Measurements from ENCODE around the gene ACACB. TPM values are rescaled to one million over a fixed set of nuclear protein-coding genes. Genes with fewer than 3 reads are reported as not detected.

Gene ACACB
- total RNA-seq, 2 experiments from 2014 or later, result 20.2 to 23.4 TPM

Other genes starting within 250 kb of the ACACB start
- gene DAO, start 236.5 kb upstream of the ACACB start, total RNA-seq, result not detected
- not detected for gene SVOP, start 95.5 kb upstream of the ACACB start, total RNA-seq
- 10 to 100 TPM; 28.2 to 33.1 TPM for gene USP30, start 64.0 kb upstream of the ACACB start, total RNA-seq
- 10 to 100 TPM in 1 of 2 experiments, 1 to 10 TPM in 1; 9.8 to 12.8 TPM for gene ALKBH2, start 23.1 kb upstream of the ACACB start, total RNA-seq
- gene UNG, start 19.0 kb upstream of the ACACB start, total RNA-seq, result 1 to 10 TPM; 4.5 to 4.7 TPM
- not detected for gene FOXN4, start 192.7 kb downstream of the ACACB start, total RNA-seq
- gene MYO1H, start 231.3 kb downstream of the ACACB start, total RNA-seq, result not detected

All from CD8-positive, alpha-beta T cell (primary cell).